DOHH2 (cell line): Measurements from ENCODE around the gene TFIP11.

Source experiments
- EZH2phosphoT487 ChIP-seq: fragments of 200-600 bp; sonication (generic); IDR thresholded peaks from 2 replicates; pipeline ENCODE4 v1.6.1; 2017; ENCODE audit warnings: borderline replicate concordance, mild to moderate bottlenecking, antibody characterized with exemption, low read length, moderate library complexity, mixed read lengths
- TF ChIP-seq, protein P1 (sequence below): fragments of 200-600 bp; sonication (generic); IDR thresholded peaks from one replicate; pipeline ENCODE4 v1.5.1; 2014; ENCODE audit warnings: antibody characterized with exemption, mild to moderate bottlenecking, low read depth, low read length; ENCODE audit not compliant: poor library complexity, severe bottlenecking

DNA sequence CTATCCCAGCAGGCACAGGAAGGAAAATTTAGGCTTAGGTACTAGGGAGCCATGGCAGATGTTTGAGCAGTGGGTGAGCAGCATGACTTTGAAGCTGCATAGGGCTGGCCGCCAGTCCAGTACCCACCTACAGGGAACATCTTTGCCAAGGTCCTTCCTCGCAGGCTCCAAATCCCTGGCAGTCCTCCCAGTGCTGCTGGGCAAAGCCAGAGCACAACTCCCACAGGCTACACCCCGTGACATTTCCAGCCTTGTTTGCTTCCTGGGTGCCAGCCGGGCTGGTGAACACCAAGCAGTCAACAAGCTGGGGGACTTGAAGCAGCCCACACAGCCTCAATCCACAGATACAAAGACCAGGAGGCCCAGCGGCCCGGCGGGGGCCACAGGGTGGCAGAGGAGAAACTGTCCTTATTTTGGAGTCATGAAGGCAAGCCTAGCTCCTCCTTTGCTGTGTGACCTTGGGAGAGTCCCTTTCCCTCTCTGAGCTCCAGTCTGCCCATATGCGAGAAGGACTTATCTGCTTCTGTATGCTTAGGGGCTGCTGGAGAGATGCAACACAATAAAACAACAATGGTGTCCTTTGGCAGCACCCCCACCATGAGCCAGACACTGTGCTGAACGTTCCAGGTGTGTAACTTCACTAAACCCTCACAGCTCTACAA lies 49.6 kb upstream of the TFIP11 start:
- TF ChIP-seq, protein P1, sequence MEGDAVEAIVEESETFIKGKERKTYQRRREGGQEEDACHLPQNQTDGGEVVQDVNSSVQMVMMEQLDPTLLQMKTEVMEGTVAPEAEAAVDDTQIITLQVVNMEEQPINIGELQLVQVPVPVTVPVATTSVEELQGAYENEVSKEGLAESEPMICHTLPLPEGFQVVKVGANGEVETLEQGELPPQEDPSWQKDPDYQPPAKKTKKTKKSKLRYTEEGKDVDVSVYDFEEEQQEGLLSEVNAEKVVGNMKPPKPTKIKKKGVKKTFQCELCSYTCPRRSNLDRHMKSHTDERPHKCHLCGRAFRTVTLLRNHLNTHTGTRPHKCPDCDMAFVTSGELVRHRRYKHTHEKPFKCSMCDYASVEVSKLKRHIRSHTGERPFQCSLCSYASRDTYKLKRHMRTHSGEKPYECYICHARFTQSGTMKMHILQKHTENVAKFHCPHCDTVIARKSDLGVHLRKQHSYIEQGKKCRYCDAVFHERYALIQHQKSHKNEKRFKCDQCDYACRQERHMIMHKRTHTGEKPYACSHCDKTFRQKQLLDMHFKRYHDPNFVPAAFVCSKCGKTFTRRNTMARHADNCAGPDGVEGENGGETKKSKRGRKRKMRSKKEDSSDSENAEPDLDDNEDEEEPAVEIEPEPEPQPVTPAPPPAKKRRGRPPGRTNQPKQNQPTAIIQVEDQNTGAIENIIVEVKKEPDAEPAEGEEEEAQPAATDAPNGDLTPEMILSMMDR: no peak
- TF ChIP-seq EZH2phosphoT487: no peak
